Renal pelvis (tissue), 4 donors: ENCODE measurements around the gene SNU13. TPM values are rescaled to one million over a fixed set of nuclear protein-coding genes. Genes with fewer than 3 reads are reported as not detected.
A peak's percentile ranks its signal among the peaks of the same experiment; 100 is the strongest.
"Not testable (repeated sequence)": the region's sequence is repeated elsewhere in the genome, so short reads cannot be mapped to it uniquely, and the experiment has no call there.

Experiments
- DNase-seq: peaks from one replicate; pipeline ENCODE4 v3.0.0-alpha.2; 2013
- polyA plus RNA-seq, 3 donors: library from polyadenylated mRNA; unstranded; fragments of 120-200 nt; gene quantifications; one replicate each; pipeline ENCODE4 v1.2.1, GENCODE V29; 2013; ENCODE audit not compliant: insufficient read length in 3 of 3

Gene SNU13
- polyA plus RNA-seq, 3 donors = 122 to 169 (median 148) TPM

GRCh38 chr22:41690476-41690875 lies 1.8 kb upstream of the SNU13 start:
- no peak for DNase-seq

GRCh38 chr22:41687901-41688364 lies 734 bp downstream of the SNU13 start:
- peak; percentile 26 for DNase-seq

- DNase-seq = not testable (repeated sequence)
Observed at GRCh38 chr22:41686890-41687289, 1.8 kb downstream of the SNU13 start.

GRCh38 chr22:41684194-41684593 lies 4.5 kb downstream of the SNU13 start:
- DNase-seq = no peak

GRCh38 chr22:41683616-41684015 lies 5.1 kb downstream of the SNU13 start:
- no peak for DNase-seq

GRCh38 chr22:41683052-41683451 lies 5.6 kb downstream of the SNU13 start:
- no peak for DNase-seq

GRCh38 chr22:41682033-41682807 lies 6.4 kb downstream of the SNU13 start:
- DNase-seq = peak; percentile 88

- no peak for DNase-seq
Observed at GRCh38 chr22:41681616-41682015, 7.1 kb downstream of the SNU13 start.

- DNase-seq = no peak
Observed at GRCh38 chr22:41676134-41676533, 12.5 kb downstream of the SNU13 start.

- DNase-seq = no peak
Observed at GRCh38 chr22:41674846-41675340, 13.8 kb downstream of the SNU13 start.

GRCh38 chr22:41672780-41673509 lies 15.7 kb downstream of the SNU13 start:
- DNase-seq = no peak

- not testable (repeated sequence) for DNase-seq
Observed at GRCh38 chr22:41672096-41672495, 16.6 kb downstream of the SNU13 start.

- no peak for DNase-seq
Observed at GRCh38 chr22:41668971-41669911, 19.4 kb downstream of the SNU13 start.

- no peak for DNase-seq
Observed at GRCh38 chr22:41664951-41665350, 23.7 kb downstream of the SNU13 start.

- no peak for DNase-seq
Observed at GRCh38 chr22:41664490-41664889, 24.2 kb downstream of the SNU13 start.

GRCh38 chr22:41663594-41663993 lies 25.1 kb downstream of the SNU13 start:
- not testable (repeated sequence) for DNase-seq

GRCh38 chr22:41661713-41662112 lies 27.0 kb downstream of the SNU13 start:
- no peak for DNase-seq

- DNase-seq = no peak
Observed at GRCh38 chr22:41661088-41661487, 27.6 kb downstream of the SNU13 start.

- DNase-seq = no peak
Observed at GRCh38 chr22:41660416-41660815, 28.3 kb downstream of the SNU13 start.

GRCh38 chr22:41659941-41660340 lies 28.7 kb downstream of the SNU13 start:
- DNase-seq = no peak

- no peak for DNase-seq
Observed at GRCh38 chr22:41658869-41659268, 29.8 kb downstream of the SNU13 start.

- no peak for DNase-seq
Observed at GRCh38 chr22:41657709-41658108, 31.0 kb downstream of the SNU13 start.
